A549 treated with Hydrocortisone at 1 μM for 4 hours (cell line): ENCODE measurements around the gene GAB4. TPM values are rescaled to one million over a fixed set of nuclear protein-coding genes. Genes with fewer than 3 reads are reported as not detected.

ENCODE experiments used
- total RNA-seq: library from RNA; stranded (reverse); fragments of 200-300 nt; extraction: Qiagen RNA extraction; gene quantifications from 5 replicates; pipeline ENCODE4 v1.2.3, GENCODE V29; 2022

Gene GAB4, protein sequence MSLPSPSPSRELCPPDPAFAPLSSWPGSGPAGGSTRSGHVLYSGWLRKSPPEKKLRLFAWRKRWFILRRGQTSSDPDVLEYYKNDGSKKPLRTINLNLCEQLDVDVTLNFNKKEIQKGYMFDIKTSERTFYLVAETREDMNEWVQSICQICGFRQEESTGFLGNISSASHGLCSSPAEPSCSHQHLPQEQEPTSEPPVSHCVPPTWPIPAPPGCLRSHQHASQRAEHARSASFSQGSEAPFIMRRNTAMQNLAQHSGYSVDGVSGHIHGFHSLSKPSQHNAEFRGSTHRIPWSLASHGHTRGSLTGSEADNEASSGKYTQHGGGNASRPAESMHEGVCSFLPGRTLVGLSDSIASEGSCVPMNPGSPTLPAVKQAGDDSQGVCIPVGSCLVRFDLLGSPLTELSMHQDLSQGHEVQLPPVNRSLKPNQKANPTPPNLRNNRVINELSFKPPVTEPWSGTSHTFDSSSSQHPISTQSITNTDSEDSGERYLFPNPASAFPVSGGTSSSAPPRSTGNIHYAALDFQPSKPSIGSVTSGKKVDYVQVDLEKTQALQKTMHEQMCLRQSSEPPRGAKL
- total RNA-seq = not detected in 5 replicates

DNA sequence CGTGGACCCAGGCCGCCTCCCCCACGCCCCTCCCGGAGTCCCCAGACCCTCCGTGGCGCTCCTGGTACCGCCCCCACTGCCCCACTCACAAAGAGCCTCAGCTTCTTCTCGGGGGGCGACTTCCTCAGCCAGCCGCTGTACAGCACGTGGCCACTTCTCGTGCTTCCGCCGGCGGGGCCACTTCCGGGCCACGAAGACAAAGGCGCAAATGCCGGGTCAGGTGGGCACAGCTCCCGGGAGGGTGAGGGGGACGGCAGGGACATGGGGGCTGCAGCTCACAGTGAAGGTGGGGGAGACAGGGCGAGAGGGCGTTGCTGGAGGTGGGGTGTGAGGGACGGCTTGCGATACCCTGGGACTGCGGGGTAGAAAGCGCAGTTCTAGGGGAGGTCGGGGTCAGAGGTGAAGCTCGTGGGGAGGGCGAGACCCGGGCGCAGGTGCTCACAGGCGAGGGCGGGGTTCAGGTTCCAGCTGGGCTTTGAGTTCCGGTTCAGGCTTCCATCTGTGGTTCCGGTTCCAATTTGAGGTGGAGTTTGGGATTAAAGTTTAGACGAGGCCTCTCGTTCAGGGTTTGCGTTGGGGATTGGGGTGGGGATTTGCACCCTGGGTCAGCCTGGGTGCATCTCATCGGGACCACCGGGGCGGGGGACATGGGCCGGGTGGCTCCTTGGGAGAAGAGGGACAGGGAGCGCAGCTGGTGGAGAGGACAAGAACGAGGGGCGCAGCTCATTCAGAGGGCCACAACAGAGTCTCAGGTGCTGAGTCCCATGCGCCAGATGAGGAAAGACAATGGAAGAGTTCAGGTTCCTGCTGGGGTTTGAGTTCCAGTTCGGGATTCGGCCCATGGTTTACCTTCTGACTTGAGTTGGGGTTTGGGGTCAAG, at the start of gene GAB4:
Gene GAB4 (minus strand): TSS at position 371 of the 880 bp plus-strand sequence. CDS start 108 bp downstream, at position 263.

Other genes with a start within 250 kb of the GAB4 start
- not detected in 5 replicates for gene XKR3, start 182.8 kb downstream of the GAB4 start, total RNA-seq
- gene IL17RA, start 76.8 kb upstream of the GAB4 start, total RNA-seq = 5.9 to 8.2 TPM (median 6.0 TPM) in 5 replicates
- gene TMEM121B, start 113.1 kb upstream of the GAB4 start, total RNA-seq = 0.10 to 0.20 TPM (median 0.14 TPM) in 5 replicates
- 40.9 to 45.0 TPM (median 44.7 TPM) in 5 replicates for gene HDHD5, start 151.1 kb upstream of the GAB4 start, total RNA-seq
- gene ADA2, start 211.2 kb upstream of the GAB4 start, total RNA-seq = 0.03 to 0.13 TPM (median 0.06 TPM) in 3 of 5 replicates, not detected in the others